ENCODE data around the gene PPP1R7. TPM values are rescaled to one million over a fixed set of nuclear protein-coding genes. Genes with fewer than 3 reads are reported as not detected.

The PPP1R7 gene
- total and polyA plus RNA-seq, 2 of the 4 experiments (the other 2 are of a cell fraction): 60.8 to 70.0 TPM

DNA sequence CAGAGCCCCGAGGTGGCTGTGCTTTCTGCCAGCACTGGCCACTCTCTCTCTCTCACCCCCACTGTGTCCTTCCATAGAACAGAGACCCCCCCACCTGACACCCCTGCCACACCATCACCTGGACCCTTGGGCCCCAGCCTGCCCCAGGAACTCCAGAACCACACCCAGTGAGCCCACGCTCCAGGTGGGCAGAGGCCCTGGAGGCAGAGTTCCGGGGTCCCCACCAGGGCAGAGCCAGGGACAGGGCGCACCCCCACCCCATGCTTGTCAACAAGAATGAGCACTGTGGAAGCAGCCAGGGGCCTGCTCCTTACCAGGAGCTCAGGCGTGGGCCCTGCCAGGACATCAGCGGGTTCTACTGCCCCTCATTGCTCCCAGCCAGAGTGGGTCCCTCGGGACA, 15.6 kb upstream of the PPP1R7 start:
- Histone ChIP-seq H3K9ac (ENCODE audit: low read depth, low read length) (no peak overlapping the region), H3K36me3 (ENCODE audit: control insufficient read depth, insufficient read depth, low read length) (peaks cover 3% of the 10 kb centered on the region; the same call in 1 of the 2 replicates), H3K4ac (ENCODE audit: low read depth, low read length) (no peak overlapping the region), H2BK15ac (ENCODE audit: low read depth, low read length) (no peak overlapping the region), H3K4me2 (ENCODE audit: low read depth, low read length) (no peak overlapping the region), H3K18ac (ENCODE audit: low read depth, low read length) (no peak overlapping the region), H2AK5ac (ENCODE audit: low read depth, low read length) (no peak overlapping the region), H2AK9ac (replicated peaks; ENCODE audit: low read depth, low read length, poor library complexity) (no peak overlapping the region), H3K9me3 (ENCODE audit: control insufficient read depth, insufficient read depth, low read length) (no peaks in the 10 kb centered on the region), H3K79me1 (ENCODE audit: low read depth in 1 of 2, low read length in 2 of 2) (no peaks in the 10 kb centered on the region), H3K23ac (ENCODE audit: low read depth, low read length) (no peak overlapping the region), H3K14ac (replicated peaks; ENCODE audit: low read depth, low read length) (no peak overlapping the region), H2BK20ac (ENCODE audit: low read depth, low read length) (no peak overlapping the region), H3K4me1 (ENCODE audit: control insufficient read depth, insufficient read depth, low read length) (no peaks in the 10 kb centered on the region), H4K5ac (ENCODE audit: low read depth, low read length) (no peak overlapping the region), H2BK120ac (ENCODE audit: low read depth, low read length) (no peak overlapping the region), H4K91ac (ENCODE audit: insufficient read depth, low read depth, low read length) (no peak overlapping the region), H3K27ac (ENCODE audit: insufficient read depth, low read length) (no peak overlapping the region), H3K27me3 (ENCODE audit: control insufficient read depth, insufficient read depth, low read length) (no peaks in the 10 kb centered on the region), H2AFZ (replicated peaks; ENCODE audit: low read length, poor library complexity) (no peak overlapping the region), H4K8ac (ENCODE audit: low read depth in 2 of 2, low read length in 2 of 2) (no peak overlapping the region), H3K9me1 (ENCODE audit: insufficient read depth, low read length) (no peaks in the 10 kb centered on the region; the same call in 1 of the 2 replicates), H3K56ac (ENCODE audit: extremely low read depth, insufficient read depth, low read length) (no peak overlapping the region), H4K20me1 (ENCODE audit: insufficient read depth, low read length) (no peaks in the 10 kb centered on the region), H3K4me3 (ENCODE audit: insufficient read depth, low read depth, low read length) (no peak overlapping the region), H2BK5ac (ENCODE audit: low read depth, low read length, poor library complexity, severe bottlenecking) (no peak overlapping the region)
- ChIA-PET CTCF (interaction anchor here (1.2 kb wide), 1 partner anchor 11 kb away, joined by 5 read pairs; no protein-coding TSS in a partner anchor), POLR2A (ENCODE audit: unreplicated experiment) (no interaction called here)
- DNase-seq (no peak), ATAC-seq (ENCODE audit: low read depth) (no peak)
- in situ Hi-C loops (cut with MboI; ENCODE audit: low sequenced_read_pairs): no loop called here
- TF ChIP-seq CEBPB (IDR thresholded peaks at IDR 0.05; ENCODE audit: low read depth, low read length) (no peak), RFX5 (IDR thresholded peaks at IDR 0.05; ENCODE audit: low read depth, low read length) (no peak), NFE2L2 (IDR thresholded peaks at IDR 0.05; ENCODE audit: low read depth, low read length) (no peak), CHD1 (IDR thresholded peaks at IDR 0.05; ENCODE audit: low read depth, low read length) (no peak), MAZ (IDR thresholded peaks at IDR 0.05; ENCODE audit: borderline replicate concordance, low read depth, low read length) (no peak), BHLHE40 (IDR thresholded peaks at IDR 0.05; ENCODE audit: low read depth, low read length) (no peak), POLR2A (IDR thresholded peaks at IDR 0.05; ENCODE audit: low read depth, low read length) (no peak), FOS (IDR thresholded peaks at IDR 0.05; ENCODE audit: low read depth, low read length) (no peak), RAD21 (IDR thresholded peaks at IDR 0.05; ENCODE audit: low read length) (no peak)
- TF ChIP-seq, protein P1, sequence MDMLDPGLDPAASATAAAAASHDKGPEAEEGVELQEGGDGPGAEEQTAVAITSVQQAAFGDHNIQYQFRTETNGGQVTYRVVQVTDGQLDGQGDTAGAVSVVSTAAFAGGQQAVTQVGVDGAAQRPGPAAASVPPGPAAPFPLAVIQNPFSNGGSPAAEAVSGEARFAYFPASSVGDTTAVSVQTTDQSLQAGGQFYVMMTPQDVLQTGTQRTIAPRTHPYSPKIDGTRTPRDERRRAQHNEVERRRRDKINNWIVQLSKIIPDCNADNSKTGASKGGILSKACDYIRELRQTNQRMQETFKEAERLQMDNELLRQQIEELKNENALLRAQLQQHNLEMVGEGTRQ (IDR thresholded peaks at IDR 0.05; ENCODE audit: low read depth, low read length): no peak
- TF ChIP-seq, protein P2, sequence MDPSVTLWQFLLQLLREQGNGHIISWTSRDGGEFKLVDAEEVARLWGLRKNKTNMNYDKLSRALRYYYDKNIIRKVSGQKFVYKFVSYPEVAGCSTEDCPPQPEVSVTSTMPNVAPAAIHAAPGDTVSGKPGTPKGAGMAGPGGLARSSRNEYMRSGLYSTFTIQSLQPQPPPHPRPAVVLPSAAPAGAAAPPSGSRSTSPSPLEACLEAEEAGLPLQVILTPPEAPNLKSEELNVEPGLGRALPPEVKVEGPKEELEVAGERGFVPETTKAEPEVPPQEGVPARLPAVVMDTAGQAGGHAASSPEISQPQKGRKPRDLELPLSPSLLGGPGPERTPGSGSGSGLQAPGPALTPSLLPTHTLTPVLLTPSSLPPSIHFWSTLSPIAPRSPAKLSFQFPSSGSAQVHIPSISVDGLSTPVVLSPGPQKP (IDR thresholded peaks at IDR 0.05; ENCODE audit: borderline replicate concordance, low read depth, low read length): no peak
- intact Hi-C loops (cut with micrococcal nuclease): no loop called here
- BruUV-seq (replicated peaks): no TSS peak
- dilution Hi-C loops (cut with HindIII; ENCODE audit: low sequenced_read_pairs, unreplicated experiment): no loop called here
- WGBS, 2 experiments (ENCODE audit: extremely low coverage in 2 of 2, insufficient read length in 1 of 2): 80% methylated on average over 1 of the region's 7 CpGs; no CpG with 5 or more reads in 1 of the 2 experiments

Data from IMR-90 (cell line).